ENCODE results near the gene OBSCN.

OBSCN gene

GRCh38 chr1:228417483-228418203 is 209.8 kb downstream of the OBSCN start:
- no peak for TF ChIP-seq CTCF (IDR thresholded peaks at IDR 0.05; ENCODE audit: low read depth, low read length)
- no peak for DNase-seq (ENCODE audit: extremely low read depth, low read depth)

- no peak for DNase-seq (ENCODE audit: extremely low read depth, low read depth)
- TF ChIP-seq CTCF (IDR thresholded peaks at IDR 0.05; ENCODE audit: low read depth, low read length), result no peak
Observed at GRCh38 chr1:228420968-228421826, 213.4 kb downstream of the OBSCN start.

DNA sequence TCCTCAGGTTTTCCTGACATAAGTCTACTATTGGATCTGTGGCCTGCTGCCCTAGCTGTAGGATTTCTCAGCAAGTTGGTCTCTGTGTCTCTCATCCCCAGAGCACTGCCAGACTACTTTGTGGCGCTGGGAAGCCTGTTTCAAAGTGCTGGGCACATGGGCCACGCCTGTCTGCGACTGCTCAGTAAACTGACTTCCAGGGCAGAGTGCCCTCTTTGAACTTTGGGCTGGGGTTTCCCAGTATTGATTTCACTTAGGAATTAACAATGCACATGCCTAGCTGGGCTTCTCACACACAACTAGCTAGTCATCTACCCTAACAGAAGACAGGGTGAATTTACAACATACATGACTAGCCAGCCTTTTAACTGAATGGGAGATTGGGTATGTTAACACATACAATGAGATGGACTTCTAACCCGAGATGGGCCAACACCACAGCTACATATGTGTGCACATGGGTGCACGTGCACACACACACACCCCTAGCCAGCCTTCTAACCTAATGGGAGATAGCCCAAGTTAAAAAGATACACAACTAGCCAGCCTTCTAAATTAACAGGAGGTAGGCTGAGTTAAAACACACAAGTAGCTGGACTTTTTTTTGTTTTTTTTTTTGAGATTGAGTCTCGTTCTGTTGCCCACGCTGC is 215.7 kb downstream of the OBSCN start:
- no peak for DNase-seq (ENCODE audit: extremely low read depth, low read depth)
- no peak for TF ChIP-seq CTCF (IDR thresholded peaks at IDR 0.05; ENCODE audit: low read depth, low read length)

DNA sequence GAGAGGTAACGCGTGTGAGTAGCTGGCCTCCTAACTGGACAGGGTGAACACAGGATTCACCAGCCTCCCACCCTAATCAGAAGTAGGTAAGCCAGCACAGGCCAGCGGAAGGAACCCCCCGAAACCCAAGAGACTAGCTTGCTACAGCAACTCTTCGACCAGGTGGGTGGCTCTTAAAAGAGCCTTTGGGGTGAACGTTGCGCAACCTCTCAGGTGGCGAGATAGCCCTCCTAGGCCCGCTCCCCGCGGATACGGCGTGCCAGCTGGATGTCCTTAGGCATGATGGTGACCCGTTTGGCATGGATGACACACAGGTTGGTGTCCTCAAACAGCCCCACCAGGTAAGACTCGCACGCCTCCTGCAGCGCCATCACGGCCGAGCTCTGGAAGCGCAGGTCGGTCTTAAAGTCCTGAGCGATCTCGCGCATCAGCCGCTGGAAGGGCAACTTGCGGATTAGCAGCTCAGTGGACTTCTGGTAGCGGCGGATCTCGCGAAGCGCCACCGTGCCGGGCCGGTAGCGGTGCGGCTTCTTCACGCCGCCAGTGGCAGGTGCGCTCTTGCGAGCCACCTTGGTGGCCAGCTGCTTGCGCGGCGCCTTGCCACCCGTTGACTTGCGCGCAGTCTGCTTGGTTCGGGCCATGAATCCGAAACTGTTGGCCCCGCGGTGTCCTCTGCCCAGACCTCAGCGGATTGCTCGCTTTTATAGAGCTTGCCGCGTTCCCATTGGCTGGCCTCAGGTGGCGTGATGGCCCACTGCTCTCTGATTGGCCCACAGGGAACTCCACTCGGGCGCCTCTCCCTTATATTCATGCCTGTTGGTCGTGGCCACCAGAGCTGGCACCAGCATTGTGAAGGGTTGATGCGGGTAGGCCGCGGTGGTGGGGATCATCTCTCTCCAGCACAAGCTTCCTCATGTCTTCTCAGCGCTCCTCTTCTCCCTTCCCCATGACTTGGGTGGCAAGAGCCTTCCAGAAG is 217.1 kb downstream of the OBSCN start:
- DNase-seq (ENCODE audit: extremely low read depth, low read depth), result no peak
- no peak for TF ChIP-seq CTCF (IDR thresholded peaks at IDR 0.05; ENCODE audit: low read depth, low read length)

- TF ChIP-seq CTCF (IDR thresholded peaks at IDR 0.05; ENCODE audit: low read depth, low read length), result no peak
- no peak for DNase-seq (ENCODE audit: extremely low read depth, low read depth)
Observed at GRCh38 chr1:228426518-228427175, 218.8 kb downstream of the OBSCN start.

GRCh38 chr1:228428412-228428811 is 220.6 kb downstream of the OBSCN start:
- no peak for TF ChIP-seq CTCF (IDR thresholded peaks at IDR 0.05; ENCODE audit: low read depth, low read length)
- no peak for DNase-seq (ENCODE audit: extremely low read depth, low read depth)
